ENCODE results near the gene UBAC2.

Gene UBAC2

DNA sequence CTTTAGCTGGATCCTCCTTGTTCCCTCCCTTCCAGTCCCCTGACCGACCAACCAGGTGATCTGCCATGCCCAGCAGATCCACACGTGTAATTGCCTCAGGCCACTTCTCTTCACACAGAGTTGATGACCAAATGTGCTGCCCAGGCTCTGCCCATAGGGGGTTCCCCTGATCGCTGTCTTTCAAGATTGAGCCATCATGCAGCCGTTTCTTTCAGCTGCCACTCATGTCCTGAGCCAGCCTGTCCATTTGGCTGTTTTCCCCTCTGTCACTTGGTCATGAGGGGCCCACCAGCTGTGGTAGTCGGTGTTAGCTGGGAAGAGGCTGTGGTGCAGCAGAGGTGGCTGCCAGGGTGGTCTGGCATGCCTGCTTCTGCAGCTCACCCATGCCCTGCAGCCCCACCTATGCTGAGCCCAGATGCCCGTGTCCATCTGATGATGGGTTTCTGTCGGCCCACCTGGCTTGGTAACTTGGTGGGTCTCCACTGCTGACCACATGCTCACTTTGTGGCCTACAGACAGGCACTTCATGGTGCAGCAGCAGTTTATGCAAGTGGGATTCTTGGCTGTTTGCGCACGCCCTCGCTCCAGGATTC, 142.2 kb downstream of the UBAC2 start:
- DNase-seq = peak in 1 of 2 donors; percentile 35

DNA sequence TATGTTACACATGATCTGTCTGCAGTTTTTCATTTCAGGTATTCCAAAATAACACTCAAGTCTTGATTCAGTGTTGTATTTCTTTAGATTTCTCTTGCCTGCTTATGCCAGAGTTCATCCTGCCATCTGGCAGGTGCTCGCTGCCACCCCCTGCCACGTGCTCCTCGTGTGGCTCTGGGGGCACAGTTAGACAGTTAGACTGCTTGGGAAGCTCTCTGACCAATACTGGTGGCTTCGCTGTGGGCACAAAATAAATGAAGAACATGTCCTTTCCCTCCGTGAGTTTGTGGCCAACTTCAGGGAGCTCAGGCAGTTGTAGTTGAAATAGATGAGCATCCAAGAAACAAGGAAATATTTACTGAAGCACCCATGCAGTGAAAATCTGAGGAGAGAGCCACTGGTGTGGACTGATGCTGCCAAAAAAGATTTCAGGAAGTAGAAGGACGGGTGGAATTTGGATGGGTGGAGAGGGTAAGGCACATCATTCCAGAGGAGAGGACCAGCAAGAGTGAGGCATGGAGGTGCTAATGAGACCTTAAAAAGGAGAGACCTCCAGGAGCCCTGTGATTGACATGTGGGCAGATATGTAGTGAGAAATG, 144.1 kb downstream of the UBAC2 start:
- no peak for DNase-seq

DNA sequence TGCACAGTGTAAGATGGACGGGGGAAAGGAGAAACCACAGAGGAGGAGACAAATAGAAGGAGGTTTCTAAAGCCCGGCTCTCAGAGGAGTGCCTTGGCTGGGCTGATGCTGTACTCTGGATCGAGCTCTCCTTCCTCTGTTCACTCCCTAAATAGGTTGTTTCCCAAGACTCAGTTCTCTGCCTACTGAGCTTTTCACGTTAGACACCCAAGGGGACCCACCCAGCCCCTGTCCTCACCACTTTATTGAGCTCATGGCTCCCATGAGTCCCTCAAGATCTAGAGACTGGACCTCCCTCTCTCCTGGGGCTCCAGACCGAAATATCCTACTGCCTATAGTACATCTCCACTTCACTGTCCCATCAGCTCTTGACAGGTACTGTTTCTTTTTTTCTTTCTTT, 144.7 kb downstream of the UBAC2 start:
- no peak for DNase-seq

DNA sequence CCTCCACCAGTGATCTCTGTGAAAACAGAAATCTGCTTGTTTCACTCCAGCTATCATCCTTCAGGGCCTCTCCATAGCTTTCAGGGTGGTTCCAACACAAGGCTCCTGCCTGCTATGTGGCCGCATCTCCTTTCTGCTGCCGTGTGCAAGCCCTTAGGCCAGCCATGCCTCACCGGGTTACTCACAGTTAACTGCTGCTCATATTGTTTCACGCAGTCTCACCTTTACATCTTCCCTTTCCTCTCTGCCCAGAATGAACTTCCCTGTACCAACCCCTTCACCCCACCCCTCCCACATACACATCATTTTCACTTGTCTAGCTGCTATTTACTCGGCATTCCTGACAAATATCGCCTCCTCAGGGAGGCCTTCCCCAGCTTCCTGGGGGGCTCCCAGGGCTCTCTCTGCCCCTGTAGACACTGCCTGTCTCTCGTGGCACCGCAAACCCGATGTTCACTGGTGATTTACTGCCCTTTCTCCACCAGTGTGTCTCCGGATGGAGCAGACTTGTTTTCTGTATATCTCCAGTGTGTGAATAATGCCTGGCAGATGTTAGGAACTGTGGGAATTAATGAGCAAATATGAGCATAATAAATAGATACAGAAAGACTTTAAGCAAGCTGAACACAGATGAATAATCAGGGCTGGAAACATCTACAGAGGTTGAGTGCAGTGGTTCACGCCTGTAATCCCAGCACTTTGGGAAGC, 145.8 kb downstream of the UBAC2 start:
- DNase-seq = no peak

DNA sequence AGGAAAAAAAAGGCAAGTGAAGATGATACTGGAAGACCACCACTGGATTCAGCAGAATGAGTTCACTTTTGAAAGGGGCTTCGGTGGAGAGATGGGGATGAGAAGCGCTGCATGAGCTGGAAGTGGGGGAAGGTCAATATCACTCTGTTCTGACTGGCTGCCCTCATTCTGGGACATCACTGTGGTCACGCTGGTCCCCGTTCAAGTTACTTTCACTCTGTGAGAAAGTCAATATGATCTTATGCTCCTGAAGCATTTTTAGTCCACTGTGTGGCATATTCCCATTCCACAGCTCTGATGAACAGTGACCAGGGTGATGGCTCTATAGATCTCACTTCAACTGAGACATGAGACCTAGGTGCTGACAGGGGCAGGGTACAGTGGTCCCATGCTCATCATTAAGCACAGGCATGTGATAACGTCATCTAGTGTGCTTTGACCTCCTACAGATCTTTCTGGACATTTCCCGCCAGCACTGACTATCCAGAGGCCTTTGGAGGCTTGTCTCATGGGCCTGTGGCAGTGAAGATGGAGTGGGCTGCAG, 146.8 kb downstream of the UBAC2 start:
- DNase-seq = no peak

DNA sequence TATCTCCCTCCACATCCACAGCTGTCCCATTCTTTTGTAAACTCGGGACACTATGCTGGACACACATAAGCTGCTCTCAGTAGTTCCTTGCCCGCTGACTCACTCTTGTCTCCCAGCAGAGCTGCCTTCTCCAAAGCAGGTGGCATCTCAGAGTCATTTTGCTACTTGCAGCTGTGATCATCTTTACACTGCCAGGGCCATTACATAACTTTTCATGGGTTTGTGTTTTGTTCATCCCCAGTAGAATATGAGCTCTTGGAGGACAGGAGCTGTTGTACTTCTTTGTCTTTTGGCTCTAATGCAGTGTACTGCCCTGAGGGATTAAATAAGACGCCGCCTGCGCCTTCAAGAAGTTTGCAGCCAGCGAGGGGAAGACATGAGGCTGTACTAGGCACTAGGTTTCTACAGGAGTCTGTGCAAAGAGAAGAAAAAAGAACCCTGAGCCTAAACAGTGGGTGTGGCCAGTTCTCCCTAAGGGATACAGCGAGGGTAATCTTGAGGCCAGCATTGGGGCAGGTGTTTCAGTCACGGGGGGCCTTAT, 147.3 kb downstream of the UBAC2 start:
- DNase-seq = no peak

DNA sequence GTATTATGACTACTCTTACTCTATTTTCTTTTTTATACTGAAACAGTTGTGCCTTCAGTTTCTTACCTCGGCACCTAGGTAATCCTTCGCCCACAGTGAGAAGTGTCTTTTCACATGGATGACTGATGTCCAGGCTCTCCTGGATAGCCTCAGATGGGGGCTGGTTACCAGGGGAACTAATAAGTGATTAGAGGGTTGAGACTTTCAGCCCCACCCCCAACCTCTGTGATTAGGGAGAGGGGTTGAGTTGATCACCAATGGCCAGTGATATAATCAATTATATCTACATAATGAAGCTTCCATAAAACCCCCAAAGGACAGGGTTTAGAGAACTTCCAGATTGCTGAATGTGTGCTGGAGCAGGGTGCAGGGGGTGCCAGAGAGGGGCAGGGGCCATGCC, 149.5 kb downstream of the UBAC2 start:
- DNase-seq = no peak

DNA sequence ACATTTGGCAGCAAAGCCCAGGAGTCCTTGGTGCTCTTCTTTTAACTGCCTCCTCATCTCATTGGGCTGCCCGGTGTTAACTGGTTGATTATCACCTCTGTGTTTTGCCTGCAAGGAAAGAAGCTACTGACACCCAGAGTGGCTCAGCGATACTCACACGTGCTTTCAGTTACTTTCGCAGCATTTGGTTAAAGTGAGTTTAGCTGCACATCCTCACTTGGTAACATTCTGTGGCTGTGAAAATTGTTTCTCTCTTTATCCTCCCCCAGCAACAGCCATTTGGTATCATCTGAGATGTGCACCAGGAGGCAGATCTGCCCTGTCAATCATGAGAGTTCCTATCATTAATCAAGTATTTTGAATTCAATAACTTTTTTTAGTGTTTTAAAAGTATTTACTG, 151.1 kb downstream of the UBAC2 start:
- no peak for DNase-seq

DNA sequence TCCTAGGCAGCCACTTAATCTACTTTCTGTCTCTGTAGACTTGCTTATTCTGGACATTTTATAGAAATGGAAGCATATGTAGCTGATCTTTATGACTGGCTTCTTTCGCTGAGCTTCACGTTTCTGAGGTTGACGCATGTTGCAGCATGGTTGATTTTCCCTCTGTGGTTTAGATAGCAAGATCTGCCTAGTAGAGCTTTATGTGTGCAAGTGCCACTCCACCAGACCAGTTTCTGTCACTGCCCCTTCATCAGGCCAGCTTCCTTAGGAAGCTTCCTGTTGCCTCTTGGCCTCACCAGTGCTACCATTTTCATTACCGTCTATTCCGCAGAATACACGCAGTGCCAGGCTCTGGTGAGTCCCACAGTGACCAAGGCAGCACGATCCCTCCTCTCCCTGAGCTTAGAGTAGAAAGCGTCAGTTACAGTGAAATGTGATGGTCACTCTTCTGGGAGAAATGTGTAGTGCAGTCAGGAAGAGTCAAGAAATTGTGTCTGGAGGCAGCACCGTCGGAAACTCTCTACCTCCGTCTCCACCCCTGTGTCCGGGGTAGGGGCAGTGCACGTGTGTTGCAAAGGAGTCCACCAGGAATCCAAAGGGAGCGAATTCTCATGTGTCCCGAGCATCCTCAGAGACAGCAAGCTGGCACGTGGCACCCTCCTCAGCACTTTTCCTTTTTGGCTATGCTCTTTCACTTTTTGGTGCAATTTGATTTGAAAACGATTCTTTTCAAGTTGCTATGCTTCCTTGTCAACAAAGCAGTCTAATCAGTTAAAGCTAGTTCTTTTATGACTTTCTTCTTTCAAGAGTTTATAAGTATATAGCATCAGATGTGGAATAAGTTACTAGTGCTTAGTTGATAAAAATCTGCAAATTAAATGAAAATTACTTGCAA, 151.9 kb downstream of the UBAC2 start:
- DNase-seq = no peak

DNA sequence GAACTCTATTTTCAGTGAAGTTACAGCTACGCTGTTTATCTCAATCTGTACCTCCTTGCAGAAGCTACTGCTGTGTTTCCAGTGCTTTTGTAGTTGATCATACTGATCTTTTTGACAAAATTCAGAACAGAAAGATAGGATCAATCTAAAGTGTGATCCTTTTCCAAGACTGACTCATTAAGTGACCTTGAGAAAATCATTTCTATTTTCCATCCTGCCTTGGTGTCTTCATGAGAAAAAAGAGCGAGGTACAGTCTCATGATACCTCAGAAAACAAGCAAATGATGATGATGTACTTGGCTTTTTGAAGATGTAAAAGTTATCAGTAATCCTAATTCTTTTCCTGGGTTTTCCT, 152.6 kb downstream of the UBAC2 start:
- DNase-seq = no peak

DNA sequence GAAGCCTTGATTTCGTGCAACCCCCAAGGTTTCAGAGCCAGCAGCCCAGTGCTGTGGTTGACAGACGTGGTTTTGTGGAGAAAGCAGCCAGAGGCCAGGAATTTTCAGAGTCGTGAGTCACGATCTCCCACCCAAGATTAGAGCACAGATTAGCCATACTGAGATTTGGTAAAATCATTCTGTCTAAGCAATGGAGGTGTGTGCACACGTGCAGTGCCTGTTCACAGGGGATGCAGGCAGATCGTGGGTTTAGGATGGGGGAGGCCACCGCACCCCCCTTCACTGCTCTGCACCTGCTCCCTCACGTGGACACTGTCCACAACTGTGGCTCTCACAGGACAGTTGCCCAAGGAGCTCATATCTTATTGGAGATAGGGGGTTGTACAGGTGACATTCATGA, 153.2 kb downstream of the UBAC2 start:
- no peak for DNase-seq

DNA sequence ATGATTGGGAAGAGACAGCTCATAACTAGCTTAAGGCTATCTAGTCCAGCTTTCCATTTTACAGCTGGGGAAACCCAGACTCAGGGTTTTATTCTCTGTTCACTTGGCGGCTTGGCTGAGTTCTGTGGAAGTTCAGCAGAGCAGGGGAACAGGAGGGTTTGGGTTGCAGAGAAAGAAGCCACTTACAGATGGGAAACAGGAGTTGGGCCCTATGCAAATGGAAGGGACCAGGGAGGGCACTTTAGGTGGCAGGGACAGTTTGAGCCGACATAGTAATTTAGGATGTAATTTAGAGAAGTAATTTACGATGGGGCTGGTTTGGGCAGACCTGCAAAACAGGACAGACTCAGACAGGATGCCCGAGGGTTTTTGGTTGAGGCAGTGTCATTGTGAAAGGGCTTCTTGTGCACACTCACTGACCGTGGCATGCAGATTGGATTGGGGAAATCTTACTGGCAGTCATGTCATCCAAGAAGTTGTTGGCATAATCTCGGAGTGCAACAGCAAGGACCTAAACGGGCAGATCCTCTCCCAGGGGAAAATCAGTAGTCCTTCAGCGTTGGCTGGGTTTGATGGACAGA, 153.8 kb downstream of the UBAC2 start:
- DNase-seq = no peak

DNA sequence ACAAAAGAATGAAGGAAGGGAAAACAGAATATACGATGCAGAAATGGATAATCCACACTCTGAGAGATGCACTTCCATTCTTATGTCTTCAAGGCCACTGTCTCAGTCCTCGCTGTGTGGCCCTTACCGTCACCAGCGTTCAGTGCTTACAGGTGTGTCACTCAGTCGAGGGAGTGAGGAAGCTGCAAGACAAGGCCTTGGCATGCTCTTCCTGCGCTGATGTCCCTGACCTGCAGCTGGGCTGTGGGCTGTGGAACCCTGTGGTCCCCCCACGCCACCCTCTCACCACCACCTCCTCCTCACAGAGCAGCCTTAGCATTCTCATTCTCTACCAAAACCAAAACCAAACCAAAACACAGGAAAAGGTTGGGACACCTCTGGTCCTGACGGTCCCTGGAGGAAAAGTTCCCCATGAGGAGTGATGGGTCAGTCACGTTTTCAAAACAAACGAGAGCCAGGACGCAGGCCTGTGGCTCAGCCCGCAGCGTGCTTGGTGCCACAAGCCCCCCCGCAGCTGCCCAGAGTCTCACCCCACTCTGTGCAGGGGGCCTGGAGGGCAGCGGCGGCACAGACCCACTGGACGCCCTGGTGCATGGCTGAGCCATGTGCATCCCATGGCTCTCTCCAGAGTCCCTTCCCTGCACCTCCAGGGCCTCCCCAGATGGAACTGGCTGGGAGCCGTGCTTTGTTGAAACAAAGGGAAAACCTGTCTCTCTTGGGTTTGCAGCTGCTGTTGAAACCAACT, 154.8 kb downstream of the UBAC2 start:
- no peak for DNase-seq

DNA sequence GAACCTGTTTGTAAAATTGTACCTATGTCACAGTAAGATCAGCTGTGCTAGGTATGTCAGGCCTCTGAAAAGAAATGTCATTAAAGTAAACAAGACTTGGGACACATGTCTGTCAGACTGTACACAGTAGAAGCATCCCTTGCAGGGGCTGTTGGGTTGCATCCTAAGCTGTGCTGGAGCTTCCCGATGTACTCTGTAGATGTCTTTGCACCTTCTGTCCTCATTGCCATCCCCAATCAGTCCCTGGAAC, 155.3 kb downstream of the UBAC2 start:
- DNase-seq = no peak

DNA sequence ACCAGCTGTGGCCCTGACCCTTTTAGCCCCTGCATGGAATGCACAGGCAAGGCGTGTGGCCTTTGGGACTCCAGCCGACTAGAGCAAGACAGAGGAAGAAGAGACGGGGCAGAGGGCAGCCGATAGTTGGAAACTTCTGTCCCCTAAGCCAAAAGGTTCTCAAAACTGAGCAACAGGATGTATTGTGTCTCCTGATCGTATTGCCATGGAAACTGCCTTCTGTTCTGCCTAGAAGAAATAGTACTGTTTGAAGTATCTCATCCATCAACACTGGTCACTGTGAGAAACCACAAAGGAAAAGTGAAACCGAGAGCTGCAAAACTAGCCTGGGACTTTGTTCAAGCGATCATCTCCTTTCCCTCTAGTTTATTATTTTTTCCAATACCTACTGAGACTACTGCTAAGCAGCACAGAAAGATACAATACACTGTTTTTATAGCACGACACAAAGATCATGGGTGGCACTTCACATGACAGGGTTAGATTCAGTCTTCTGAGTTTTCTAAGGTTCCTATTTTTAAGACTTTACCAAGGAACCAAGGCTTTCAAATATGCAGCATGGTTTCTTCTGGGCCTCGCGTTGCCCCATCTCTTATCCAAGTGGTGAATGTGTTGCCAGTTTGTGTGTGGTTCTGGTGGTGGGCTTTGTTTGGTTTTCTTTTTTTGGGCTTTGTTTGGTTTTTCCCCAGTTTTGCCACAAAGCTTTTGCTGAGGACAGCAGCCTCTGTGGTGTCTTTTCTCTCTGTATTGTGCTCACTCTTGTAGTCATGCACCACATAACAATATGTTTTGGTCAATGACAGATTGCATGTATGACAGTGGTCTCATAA, 155.8 kb downstream of the UBAC2 start:
- peak; percentile 48 to 54 for DNase-seq

DNA sequence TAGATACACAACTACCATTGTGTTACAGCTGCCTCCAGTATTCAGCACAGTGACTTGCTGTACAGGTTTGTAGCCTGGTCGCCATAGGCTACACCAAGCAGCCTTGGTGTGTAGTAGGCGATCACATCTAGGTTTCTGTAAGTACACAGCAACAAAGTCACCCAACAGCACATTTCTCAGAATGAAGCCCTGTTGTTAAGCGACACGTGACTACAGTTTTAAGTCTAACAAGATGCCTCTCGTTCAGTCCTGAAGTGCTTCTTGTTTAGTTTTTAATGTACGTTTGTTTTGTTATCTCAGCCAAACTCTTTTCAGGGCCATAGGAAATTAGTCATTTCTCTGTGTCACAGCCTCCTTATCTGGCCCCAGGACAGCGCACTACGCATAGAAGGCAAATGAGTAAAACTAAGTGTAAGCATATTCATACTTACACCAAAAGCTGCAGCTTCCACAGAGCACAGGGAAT, 156.5 kb downstream of the UBAC2 start:
- DNase-seq = no peak

DNA sequence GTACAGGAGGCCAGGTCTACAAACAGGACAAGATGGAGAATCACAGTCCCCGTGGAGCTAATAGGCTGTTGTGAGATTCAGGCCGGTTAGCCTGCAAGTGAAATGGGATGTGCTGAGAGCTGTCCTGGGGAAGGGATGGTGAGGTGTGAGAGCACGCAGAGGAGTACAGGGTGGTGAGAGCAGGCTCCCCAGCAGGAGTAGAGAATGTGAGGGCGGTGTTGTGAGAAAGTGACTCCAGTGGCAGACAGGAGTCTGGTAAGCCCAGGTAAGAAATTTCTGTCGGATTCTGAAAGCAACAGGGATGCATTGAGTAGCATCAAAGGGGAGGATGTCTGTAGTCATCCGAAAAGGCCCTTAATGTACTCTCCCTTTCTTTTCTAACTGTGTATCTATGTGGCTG, 157.3 kb downstream of the UBAC2 start:
- DNase-seq = no peak

DNA sequence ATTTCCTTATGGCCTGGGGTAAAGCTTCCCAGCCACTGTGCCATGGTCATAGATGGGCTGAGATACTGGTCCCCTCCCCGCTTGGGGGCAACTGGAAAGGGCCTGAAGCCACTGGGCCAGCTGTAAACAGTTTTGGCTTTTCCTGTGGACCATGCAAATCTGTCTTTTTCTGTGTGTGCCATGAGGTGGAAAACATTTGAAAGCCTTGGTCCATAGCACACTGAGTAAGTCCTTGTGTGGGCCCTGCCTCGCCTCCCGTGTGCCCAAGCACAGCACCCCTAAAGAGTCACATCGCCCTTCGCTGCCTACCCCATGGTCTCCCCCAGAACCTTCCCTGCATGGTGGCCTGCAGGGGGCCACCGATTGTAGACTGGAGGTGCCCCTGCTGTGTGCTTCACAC, 158.9 kb downstream of the UBAC2 start:
- DNase-seq = no peak

DNA sequence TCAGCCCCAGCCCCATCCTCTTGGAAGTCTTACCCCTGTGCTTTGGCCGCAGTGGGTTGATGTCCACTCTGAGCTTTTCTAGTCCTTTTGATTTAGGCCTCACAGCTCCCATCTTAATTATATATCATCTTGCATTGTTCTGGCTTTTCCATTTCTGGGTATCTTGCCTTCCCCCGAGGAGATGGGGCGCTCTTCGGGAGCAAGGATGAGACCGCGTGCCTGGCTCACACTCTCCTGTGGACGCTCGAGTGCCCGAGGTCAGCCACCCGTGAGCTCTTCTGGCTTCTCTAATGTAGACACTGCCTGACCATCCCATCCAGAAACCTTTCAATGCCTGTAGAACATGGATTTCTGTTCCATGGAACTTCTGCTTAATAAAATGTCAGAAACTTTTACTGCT, 160.0 kb downstream of the UBAC2 start:
- no peak for DNase-seq

DNA sequence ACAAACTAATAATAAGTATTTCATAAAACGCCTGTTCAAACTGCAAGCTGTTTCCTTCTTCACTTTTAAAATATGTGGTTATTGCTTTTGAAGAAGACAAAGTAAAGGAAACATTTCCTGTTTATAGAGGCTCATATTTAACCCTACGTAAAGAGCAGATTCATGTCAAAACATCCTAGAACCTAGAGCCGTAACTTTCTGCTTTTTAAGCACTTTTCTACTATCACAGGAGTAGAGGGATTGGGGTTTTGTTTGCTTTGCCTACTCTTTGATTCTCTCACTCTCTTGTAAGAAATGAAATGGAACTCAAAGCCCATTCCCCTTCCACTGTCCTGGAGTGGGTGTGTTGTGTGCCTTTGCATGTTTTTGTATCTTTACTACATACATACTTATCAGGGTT, 160.5 kb downstream of the UBAC2 start:
- DNase-seq = no peak

DNA sequence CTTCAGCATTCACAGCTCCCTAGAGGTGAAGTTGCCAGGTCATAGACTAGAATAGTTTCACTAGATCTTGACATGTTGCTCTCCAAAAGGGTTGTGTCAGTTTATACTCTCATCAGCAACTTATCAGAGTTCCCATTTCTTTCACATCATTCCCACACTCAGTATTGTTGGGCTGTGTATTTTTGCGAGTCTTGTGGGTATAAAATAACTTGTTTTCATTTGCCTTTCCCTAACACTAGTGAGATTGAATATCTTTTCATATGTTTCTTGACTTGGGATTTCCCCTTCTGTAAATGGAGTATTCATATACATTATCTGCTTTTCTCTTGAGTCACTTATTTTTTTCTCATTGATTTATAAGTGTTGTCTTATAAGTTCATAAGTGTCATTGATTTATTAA, 161.7 kb downstream of the UBAC2 start:
- no peak for DNase-seq
